Panc1 (cell line): ENCODE results near the gene RPS15.

Experiments
- POLR2AphosphoS5 ChIP-seq: IDR thresholded peaks from 2 replicates; pipeline ENCODE4 v1.6.1; 2012; ENCODE audit warnings: mild to moderate bottlenecking, low read depth, low read length, moderate library complexity
- TF ChIP-seq, protein P1 (sequence below): fragments of 450-650 bp; IDR thresholded peaks from 2 replicates; pipeline ENCODE4 v1.5.1; 2017; ENCODE audit warnings: mild to moderate bottlenecking
- TF ChIP-seq, protein P2 (sequence below), 2 experiments: IDR thresholded peaks; 2 replicates each; pipeline ENCODE4 v1.6.1; 2011 to 2012; ENCODE audit warnings: low read depth in 2 of 2, control low read depth in 1 of 2, low read length in 1 of 2, mild to moderate bottlenecking in 1 of 2, moderate library complexity in 1 of 2; ENCODE audit not compliant: insufficient read depth in 1 of 2

GRCh38 chr19:1438933-1439354, 748 bp downstream of the RPS15 start:
- TF ChIP-seq, protein P1, sequence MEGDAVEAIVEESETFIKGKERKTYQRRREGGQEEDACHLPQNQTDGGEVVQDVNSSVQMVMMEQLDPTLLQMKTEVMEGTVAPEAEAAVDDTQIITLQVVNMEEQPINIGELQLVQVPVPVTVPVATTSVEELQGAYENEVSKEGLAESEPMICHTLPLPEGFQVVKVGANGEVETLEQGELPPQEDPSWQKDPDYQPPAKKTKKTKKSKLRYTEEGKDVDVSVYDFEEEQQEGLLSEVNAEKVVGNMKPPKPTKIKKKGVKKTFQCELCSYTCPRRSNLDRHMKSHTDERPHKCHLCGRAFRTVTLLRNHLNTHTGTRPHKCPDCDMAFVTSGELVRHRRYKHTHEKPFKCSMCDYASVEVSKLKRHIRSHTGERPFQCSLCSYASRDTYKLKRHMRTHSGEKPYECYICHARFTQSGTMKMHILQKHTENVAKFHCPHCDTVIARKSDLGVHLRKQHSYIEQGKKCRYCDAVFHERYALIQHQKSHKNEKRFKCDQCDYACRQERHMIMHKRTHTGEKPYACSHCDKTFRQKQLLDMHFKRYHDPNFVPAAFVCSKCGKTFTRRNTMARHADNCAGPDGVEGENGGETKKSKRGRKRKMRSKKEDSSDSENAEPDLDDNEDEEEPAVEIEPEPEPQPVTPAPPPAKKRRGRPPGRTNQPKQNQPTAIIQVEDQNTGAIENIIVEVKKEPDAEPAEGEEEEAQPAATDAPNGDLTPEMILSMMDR: no peak
- TF ChIP-seq POLR2AphosphoS5: no peak
- TF ChIP-seq, protein P2, sequence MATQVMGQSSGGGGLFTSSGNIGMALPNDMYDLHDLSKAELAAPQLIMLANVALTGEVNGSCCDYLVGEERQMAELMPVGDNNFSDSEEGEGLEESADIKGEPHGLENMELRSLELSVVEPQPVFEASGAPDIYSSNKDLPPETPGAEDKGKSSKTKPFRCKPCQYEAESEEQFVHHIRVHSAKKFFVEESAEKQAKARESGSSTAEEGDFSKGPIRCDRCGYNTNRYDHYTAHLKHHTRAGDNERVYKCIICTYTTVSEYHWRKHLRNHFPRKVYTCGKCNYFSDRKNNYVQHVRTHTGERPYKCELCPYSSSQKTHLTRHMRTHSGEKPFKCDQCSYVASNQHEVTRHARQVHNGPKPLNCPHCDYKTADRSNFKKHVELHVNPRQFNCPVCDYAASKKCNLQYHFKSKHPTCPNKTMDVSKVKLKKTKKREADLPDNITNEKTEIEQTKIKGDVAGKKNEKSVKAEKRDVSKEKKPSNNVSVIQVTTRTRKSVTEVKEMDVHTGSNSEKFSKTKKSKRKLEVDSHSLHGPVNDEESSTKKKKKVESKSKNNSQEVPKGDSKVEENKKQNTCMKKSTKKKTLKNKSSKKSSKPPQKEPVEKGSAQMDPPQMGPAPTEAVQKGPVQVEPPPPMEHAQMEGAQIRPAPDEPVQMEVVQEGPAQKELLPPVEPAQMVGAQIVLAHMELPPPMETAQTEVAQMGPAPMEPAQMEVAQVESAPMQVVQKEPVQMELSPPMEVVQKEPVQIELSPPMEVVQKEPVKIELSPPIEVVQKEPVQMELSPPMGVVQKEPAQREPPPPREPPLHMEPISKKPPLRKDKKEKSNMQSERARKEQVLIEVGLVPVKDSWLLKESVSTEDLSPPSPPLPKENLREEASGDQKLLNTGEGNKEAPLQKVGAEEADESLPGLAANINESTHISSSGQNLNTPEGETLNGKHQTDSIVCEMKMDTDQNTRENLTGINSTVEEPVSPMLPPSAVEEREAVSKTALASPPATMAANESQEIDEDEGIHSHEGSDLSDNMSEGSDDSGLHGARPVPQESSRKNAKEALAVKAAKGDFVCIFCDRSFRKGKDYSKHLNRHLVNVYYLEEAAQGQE (IDR thresholded peaks at IDR 0.05; ENCODE audit: insufficient read depth in 1 of 2, low read depth in 2 of 2, low read length in 1 of 2): no peak
